Esophagus squamous epithelium (tissue), 5 donors: ENCODE results near the gene RDH8. TPM values are rescaled to one million over a fixed set of nuclear protein-coding genes. Genes with fewer than 3 reads are reported as not detected.

ENCODE experiments used
- DNase-seq: peaks from one replicate; lab custom pipeline; 2025; lab: John Stamatoyannopoulos, UW
- H3K27ac ChIP-seq, 4 donors: fragments of 200-600 bp; sonication (generic); one replicate each; pipeline ENCODE4 v1.5.1; 2016 to 2019; ENCODE audit warnings: mild to moderate bottlenecking in 1 of 4
- H3K27me3 ChIP-seq, 4 donors: fragments of 200-600 bp; sonication (generic); 1 replicate in 3 of 4; 2 replicates in 1 of 4; pipeline versions ENCODE4 v1.5.1 to v1.6.0; 2017 to 2021; ENCODE audit warnings: antibody characterized with exemption in 1 of 4
- H3K36me3 ChIP-seq, 3 donors: fragments of 200-600 bp; sonication (generic); one replicate each; pipeline ENCODE4 v1.5.1; 2016 to 2019
- H3K4me1 ChIP-seq, 3 donors: fragments of 200-600 bp; sonication (generic); one replicate each; pipeline ENCODE4 v1.5.1; 2017 to 2019
- H3K4me3 ChIP-seq, 4 donors: fragments of 200-600 bp; sonication (generic); 1 replicate in 3 of 4; 2 replicates in 1 of 4; pipeline ENCODE4 v1.5.1; 2016 to 2019; ENCODE audit warnings: mild to moderate bottlenecking in 2 of 4, moderate library complexity in 1 of 4
- H3K9me3 ChIP-seq, 3 donors: fragments of 200-600 bp; sonication (generic); one replicate each; pipeline ENCODE4 v1.5.1; 2016 to 2019
- CTCF ChIP-seq, 6 experiments: fragments of 450-650 bp in 4 of 6; fragments of 200-600 bp in 2 of 6; sonication (generic) in 2 of 6; IDR thresholded peaks; one replicate each; pipeline ENCODE4 v1.5.1; 2016 to 2019; ENCODE audit warnings: antibody characterized with exemption in 6 of 6, mild to moderate bottlenecking in 4 of 6, moderate library complexity in 4 of 6
- POLR2A ChIP-seq, 4 donors: fragments of 450-650 bp; IDR thresholded peaks; one replicate each; pipeline ENCODE4 v1.6.1; 2017; ENCODE audit warnings: antibody characterized with exemption in 4 of 4, mild to moderate bottlenecking in 4 of 4, moderate library complexity in 3 of 4
- WGBS, 2 donors: methylation state at CpG; one replicate each; pipeline ENCODE4 v1.1.5; 2018; 5-methylcytosine and 5-hydroxymethylcytosine counted together
- intact Hi-C: fragments of 100-400 bp; cut with DNase I; formaldehyde crosslinking; loops from one replicate; pipeline ENCODE4 v1.15.0; 2022
- total RNA-seq, 4 donors: library from RNA; depleted of rRNA; stranded (reverse); fragments of >200 nt; gene quantifications; one replicate each; pipeline ENCODE4 v1.1.0, GENCODE V29; 2016
- donor health status: DM: yes; HTN: yes; CAD: no.

RDH8 gene
- total RNA-seq, 4 donors from 2014 or later = not detected

GRCh38 chr19:10043286-10043927, 30.1 kb downstream of the RDH8 start:
- Histone ChIP-seq H3K27ac (no peak overlapping the region), H3K9me3 (peaks cover 0 to 57% (median 29%) of the 10 kb centered on the region in 3 donors), H3K27me3 (peaks cover 0 to 63% (median 0%) of the 10 kb centered on the region in 4 donors), H3K4me3 (no peak overlapping the region), H3K36me3 (no peaks in the 10 kb centered on the region), H3K4me1 (no peaks in the 10 kb centered on the region)
- TF ChIP-seq CTCF (IDR thresholded peaks at IDR 0.05) = no peak
- WGBS, 2 donors = 56 to 69% methylated on average over 4 of the region's 4 CpGs
- intact Hi-C loops = no loop called here
- no peak for DNase-seq

GRCh38 chr19:10044390-10044789, 31.1 kb downstream of the RDH8 start:
- Histone ChIP-seq H3K27ac (no peak overlapping the region), H3K36me3 (no peaks in the 10 kb centered on the region), H3K4me1 (no peaks in the 10 kb centered on the region), H3K4me3 (no peak overlapping the region), H3K27me3 (peaks cover 0 to 53% (median 0%) of the 10 kb centered on the region in 4 donors), H3K9me3 (peaks cover 0 to 57% (median 29%) of the 10 kb centered on the region in 3 donors)
- TF ChIP-seq CTCF (IDR thresholded peaks at IDR 0.05) (no peak), POLR2A (IDR thresholded peaks at IDR 0.05) (no peak)
- DNase-seq = no peak
- intact Hi-C loops = no loop called here
- 71 to 75% methylated on average over 1 of the region's 1 CpG for WGBS, 2 donors

GRCh38 chr19:10045371-10045770, 32.1 kb downstream of the RDH8 start:
- H3K4me3 ChIP-seq = no peak overlapping the region
- TF ChIP-seq CTCF (IDR thresholded peaks at IDR 0.05) (no peak), POLR2A (IDR thresholded peaks at IDR 0.05) (no peak)
- no peak for DNase-seq
- H3K36me3 ChIP-seq = no peaks in the 10 kb centered on the region
- peaks cover 0 to 44% (median 0%) of the 10 kb centered on the region in 4 donors for H3K27me3 ChIP-seq
- H3K9me3 ChIP-seq = peaks cover 0 to 57% (median 29%) of the 10 kb centered on the region in 3 donors
- intact Hi-C loops = no loop called here
- no peak overlapping the region for H3K27ac ChIP-seq
- no peaks in the 10 kb centered on the region for H3K4me1 ChIP-seq
- WGBS, 2 donors = 27 to 42% methylated on average over 1 of the region's 1 CpG

GRCh38 chr19:10049626-10050025, 36.3 kb downstream of the RDH8 start:
- WGBS, 2 donors = 80 to 88% methylated on average over 1 of the region's 2 CpGs
- Histone ChIP-seq H3K9me3 (peaks cover 0 to 20% (median 5%) of the 10 kb centered on the region in 3 donors), H3K4me1 (no peaks in the 10 kb centered on the region), H3K4me3 (no peak overlapping the region), H3K27ac (no peak overlapping the region), H3K36me3 (no peaks in the 10 kb centered on the region), H3K27me3 (peaks cover 0 to 34% (median 0%) of the 10 kb centered on the region in 4 donors)
- no peak for DNase-seq
- TF ChIP-seq POLR2A (IDR thresholded peaks at IDR 0.05) = no peak
- no peak for TF ChIP-seq CTCF (IDR thresholded peaks at IDR 0.05)
- intact Hi-C loops = no loop called here

- H3K27ac ChIP-seq = no peak overlapping the region
- H3K9me3 ChIP-seq = no peaks in the 10 kb centered on the region
- intact Hi-C loops = no loop called here
- DNase-seq = no peak
- H3K4me3 ChIP-seq = no peak overlapping the region
- TF ChIP-seq CTCF (IDR thresholded peaks at IDR 0.05) (no peak), POLR2A (IDR thresholded peaks at IDR 0.05) (no peak)
- H3K4me1 ChIP-seq = no peaks in the 10 kb centered on the region
- no peaks in the 10 kb centered on the region for H3K36me3 ChIP-seq
- 78 to 86% methylated on average over 10 to 11 of the region's 21 CpGs for WGBS, 2 donors
- peaks cover 0 to 21% (median 0%) of the 10 kb centered on the region in 4 donors for H3K27me3 ChIP-seq
Measured at GRCh38 chr19:10052602-10053360, 39.5 kb downstream of the RDH8 start.
